HG03139 (cell line): ENCODE results near the gene PTPRE.

Source experiments
- ATAC-seq: cut with Tn5 transposase; IDR thresholded peaks from one replicate; pipeline ENCODE4 v1.9.1; 2021; ENCODE audit not compliant: unreplicated experiment

Gene PTPRE

GRCh38 chr10:127882391-127882790 lies 24.5 kb upstream of the PTPRE start:
- no peak for ATAC-seq

GRCh38 chr10:127882801-127883459 lies 24.0 kb upstream of the PTPRE start:
- no peak for ATAC-seq

GRCh38 chr10:127883516-127883915 lies 23.4 kb upstream of the PTPRE start:
- no peak for ATAC-seq

- no peak for ATAC-seq
Observed at GRCh38 chr10:127884501-127884900, 22.4 kb upstream of the PTPRE start.

GRCh38 chr10:127886371-127887051 lies 20.4 kb upstream of the PTPRE start:
- no peak for ATAC-seq

- ATAC-seq = no peak
Observed at GRCh38 chr10:127887541-127888415, 19.1 kb upstream of the PTPRE start.

- no peak for ATAC-seq
Observed at GRCh38 chr10:127888521-127889312, 18.2 kb upstream of the PTPRE start.

- no peak for ATAC-seq
Observed at GRCh38 chr10:127889605-127890195, 17.2 kb upstream of the PTPRE start.

GRCh38 chr10:127890216-127890615 lies 16.7 kb upstream of the PTPRE start:
- ATAC-seq = no peak

GRCh38 chr10:127890832-127891334 lies 16.0 kb upstream of the PTPRE start:
- no peak for ATAC-seq

GRCh38 chr10:127892743-127893142 lies 14.2 kb upstream of the PTPRE start, which contains the start of gene CLRN3:
Gene CLRN3 (minus strand): TSS chr10:127892941. CDS start chr10:127892784, 157 bp downstream.
- no peak for ATAC-seq

- ATAC-seq = no peak
Observed at GRCh38 chr10:127894146-127894545, 12.8 kb upstream of the PTPRE start.

- ATAC-seq = no peak
Observed at GRCh38 chr10:127896590-127896989, 10.3 kb upstream of the PTPRE start.

- no peak for ATAC-seq
Observed at GRCh38 chr10:127897177-127897576, 9.7 kb upstream of the PTPRE start.

GRCh38 chr10:127899766-127900387 lies 7.0 kb upstream of the PTPRE start:
- ATAC-seq = no peak

GRCh38 chr10:127903789-127904188 lies 3.1 kb upstream of the PTPRE start:
- no peak for ATAC-seq

- no peak for ATAC-seq
Observed at GRCh38 chr10:127904311-127905000, 2.4 kb upstream of the PTPRE start.

- no peak for ATAC-seq
Observed at GRCh38 chr10:127905001-127905847, 1.7 kb upstream of the PTPRE start.
